Panc1 (cell line): Measurements from ENCODE around the gene HNF4A. TPM values are rescaled to one million over a fixed set of nuclear protein-coding genes. Genes with fewer than 3 reads are reported as not detected.

Source experiments
- ATAC-seq: fragments of 200-7000 bp; cut with Tn5 transposase; 2 replicates; pipeline ENCODE4 v1.9.1; 2020; ENCODE audit warnings: mild to moderate bottlenecking, moderate library complexity
- BruUV-seq: library from RNA; stranded (reverse); fragments of 400-500 nt; replicated peaks from 2 replicates; lab custom pipeline; 2021; lab: Mats Ljungman, UMichigan
- CTCF ChIA-PET: fragments of 300-600 bp; sonication (Branson Sonifier 250); formaldehyde crosslinking; loops from one replicate; lab custom pipeline; 2022; ENCODE audit warnings: antibody characterized with exemption; lab: Charles Lee
- POLR2A ChIA-PET: fragments of 300-600 bp; sonication (Branson Sonifier 250); formaldehyde crosslinking; loops from one replicate; lab custom pipeline; 2022; ENCODE audit warnings: antibody characterized with exemption; lab: Charles Lee
- DNase-seq: peaks from one replicate; pipeline ENCODE4 v3.0.0-alpha.2; 2010; ENCODE audit warnings: low read depth, low spot score
- H3K27ac ChIP-seq: 2 replicates; pipeline ENCODE4 v1.5.1; 2011; ENCODE audit warnings: mild to moderate bottlenecking, low read length, inconsistent platforms
- H3K27me3 ChIP-seq: fragments of 200-500 bp; sonication (Bioruptor generic); 2 replicates; pipeline ENCODE4 v1.6.0; 2014; ENCODE audit warnings: low read length, inconsistent platforms; ENCODE audit not compliant: control insufficient read depth, insufficient read depth
- H3K36me3 ChIP-seq: fragments of 200-500 bp; sonication (Bioruptor generic); 2 replicates; pipeline ENCODE4 v1.5.1; 2014; ENCODE audit warnings: inconsistent platforms, mild to moderate bottlenecking, low read length, moderate library complexity; ENCODE audit not compliant: control insufficient read depth, insufficient read depth
- H3K4me1 ChIP-seq: 2 replicates; pipeline ENCODE4 v1.5.1; 2011; ENCODE audit warnings: inconsistent platforms, mild to moderate bottlenecking, low read length, moderate library complexity; ENCODE audit not compliant: control insufficient read depth, insufficient read depth
- H3K4me3 ChIP-seq, 2 experiments: 2 replicates each; pipeline ENCODE4 v1.5.1; 2011 to 2012; ENCODE audit warnings: low read depth in 2 of 2, low read length in 2 of 2, mild to moderate bottlenecking in 2 of 2, inconsistent platforms in 1 of 2, moderate library complexity in 1 of 2
- H3K9me3 ChIP-seq: fragments of 200-500 bp; sonication (Bioruptor generic); 2 replicates; pipeline ENCODE4 v1.5.1; 2014; ENCODE audit warnings: low read depth, mild to moderate bottlenecking, inconsistent platforms, low read length, moderate library complexity; ENCODE audit not compliant: control insufficient read depth, insufficient read depth
- POLR2AphosphoS5 ChIP-seq: IDR thresholded peaks from 2 replicates; pipeline ENCODE4 v1.6.1; 2012; ENCODE audit warnings: mild to moderate bottlenecking, low read depth, low read length, moderate library complexity
- SIN3A ChIP-seq: IDR thresholded peaks from 2 replicates; pipeline ENCODE4 v1.6.1; 2012; ENCODE audit warnings: low read depth, mild to moderate bottlenecking, low read length, moderate library complexity, borderline replicate concordance; ENCODE audit not compliant: insufficient read depth
- TCF7L2 ChIP-seq: IDR thresholded peaks from 2 replicates; pipeline ENCODE4 v1.6.1; 2011; ENCODE audit warnings: mild to moderate bottlenecking, low read depth, low read length, inconsistent platforms
- in situ Hi-C: cut with HindIII; loops from 2 replicates; pipeline ENCODE4 v1.10.0; 2016; ENCODE audit warnings: low sequenced_read_pairs, low pct_unique_long_range_greater_than_20kb
- intact Hi-C: fragments of 100-400 bp; cut with micrococcal nuclease; formaldehyde crosslinking; loops from one replicate; pipeline ENCODE4 v1.10.0; 2022; ENCODE audit not compliant: unreplicated experiment
- total RNA-seq: library from RNA; stranded (reverse); gene quantifications from one replicate; pipeline ENCODE4 v1.2.1, GENCODE V29; 2021; ENCODE audit not compliant: unreplicated experiment
- TF ChIP-seq, protein P1 (sequence below): fragments of 450-650 bp; IDR thresholded peaks from 2 replicates; pipeline ENCODE4 v1.5.1; 2017; ENCODE audit warnings: mild to moderate bottlenecking
- TF ChIP-seq, protein P2 (sequence below), 2 experiments: IDR thresholded peaks; 2 replicates each; pipeline ENCODE4 v1.6.1; 2011 to 2012; ENCODE audit warnings: low read depth in 2 of 2, control low read depth in 1 of 2, low read length in 1 of 2, mild to moderate bottlenecking in 1 of 2, moderate library complexity in 1 of 2; ENCODE audit not compliant: insufficient read depth in 1 of 2

HNF4A gene
- total RNA-seq, 1 experiment from 2014 or later = 0.28 TPM

DNA sequence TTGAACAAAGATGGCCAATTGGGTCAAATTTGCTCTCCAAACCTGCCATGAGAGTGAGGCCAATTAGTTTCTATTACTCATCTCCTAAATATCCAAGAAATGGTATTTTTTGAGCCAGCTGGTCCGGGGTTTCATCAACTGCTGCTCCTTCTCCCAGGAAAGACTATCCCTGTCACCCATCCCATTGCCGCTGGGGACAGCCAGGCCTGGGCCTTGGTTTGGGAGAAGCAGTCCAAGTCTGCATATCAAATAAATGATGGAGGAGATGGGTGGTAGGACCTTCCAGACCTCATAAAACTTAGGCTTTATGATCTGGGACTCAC, 73.5 kb downstream of the HNF4A start:
- intact Hi-C loops = no loop called here
- no peaks in the 10 kb centered on the region for H3K36me3 ChIP-seq
- ATAC-seq (no peak), DNase-seq (no peak)
- no peaks in the 10 kb centered on the region for H3K9me3 ChIP-seq
- H3K4me3 ChIP-seq = no peak overlapping the region
- CTCF ChIA-PET = no interaction called here
- H3K4me1 ChIP-seq = no peaks in the 10 kb centered on the region
- TF ChIP-seq TCF7L2 (no peak), SIN3A (no peak), POLR2AphosphoS5 (no peak)
- TF ChIP-seq, protein P1, sequence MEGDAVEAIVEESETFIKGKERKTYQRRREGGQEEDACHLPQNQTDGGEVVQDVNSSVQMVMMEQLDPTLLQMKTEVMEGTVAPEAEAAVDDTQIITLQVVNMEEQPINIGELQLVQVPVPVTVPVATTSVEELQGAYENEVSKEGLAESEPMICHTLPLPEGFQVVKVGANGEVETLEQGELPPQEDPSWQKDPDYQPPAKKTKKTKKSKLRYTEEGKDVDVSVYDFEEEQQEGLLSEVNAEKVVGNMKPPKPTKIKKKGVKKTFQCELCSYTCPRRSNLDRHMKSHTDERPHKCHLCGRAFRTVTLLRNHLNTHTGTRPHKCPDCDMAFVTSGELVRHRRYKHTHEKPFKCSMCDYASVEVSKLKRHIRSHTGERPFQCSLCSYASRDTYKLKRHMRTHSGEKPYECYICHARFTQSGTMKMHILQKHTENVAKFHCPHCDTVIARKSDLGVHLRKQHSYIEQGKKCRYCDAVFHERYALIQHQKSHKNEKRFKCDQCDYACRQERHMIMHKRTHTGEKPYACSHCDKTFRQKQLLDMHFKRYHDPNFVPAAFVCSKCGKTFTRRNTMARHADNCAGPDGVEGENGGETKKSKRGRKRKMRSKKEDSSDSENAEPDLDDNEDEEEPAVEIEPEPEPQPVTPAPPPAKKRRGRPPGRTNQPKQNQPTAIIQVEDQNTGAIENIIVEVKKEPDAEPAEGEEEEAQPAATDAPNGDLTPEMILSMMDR = no peak
- TF ChIP-seq, protein P2, sequence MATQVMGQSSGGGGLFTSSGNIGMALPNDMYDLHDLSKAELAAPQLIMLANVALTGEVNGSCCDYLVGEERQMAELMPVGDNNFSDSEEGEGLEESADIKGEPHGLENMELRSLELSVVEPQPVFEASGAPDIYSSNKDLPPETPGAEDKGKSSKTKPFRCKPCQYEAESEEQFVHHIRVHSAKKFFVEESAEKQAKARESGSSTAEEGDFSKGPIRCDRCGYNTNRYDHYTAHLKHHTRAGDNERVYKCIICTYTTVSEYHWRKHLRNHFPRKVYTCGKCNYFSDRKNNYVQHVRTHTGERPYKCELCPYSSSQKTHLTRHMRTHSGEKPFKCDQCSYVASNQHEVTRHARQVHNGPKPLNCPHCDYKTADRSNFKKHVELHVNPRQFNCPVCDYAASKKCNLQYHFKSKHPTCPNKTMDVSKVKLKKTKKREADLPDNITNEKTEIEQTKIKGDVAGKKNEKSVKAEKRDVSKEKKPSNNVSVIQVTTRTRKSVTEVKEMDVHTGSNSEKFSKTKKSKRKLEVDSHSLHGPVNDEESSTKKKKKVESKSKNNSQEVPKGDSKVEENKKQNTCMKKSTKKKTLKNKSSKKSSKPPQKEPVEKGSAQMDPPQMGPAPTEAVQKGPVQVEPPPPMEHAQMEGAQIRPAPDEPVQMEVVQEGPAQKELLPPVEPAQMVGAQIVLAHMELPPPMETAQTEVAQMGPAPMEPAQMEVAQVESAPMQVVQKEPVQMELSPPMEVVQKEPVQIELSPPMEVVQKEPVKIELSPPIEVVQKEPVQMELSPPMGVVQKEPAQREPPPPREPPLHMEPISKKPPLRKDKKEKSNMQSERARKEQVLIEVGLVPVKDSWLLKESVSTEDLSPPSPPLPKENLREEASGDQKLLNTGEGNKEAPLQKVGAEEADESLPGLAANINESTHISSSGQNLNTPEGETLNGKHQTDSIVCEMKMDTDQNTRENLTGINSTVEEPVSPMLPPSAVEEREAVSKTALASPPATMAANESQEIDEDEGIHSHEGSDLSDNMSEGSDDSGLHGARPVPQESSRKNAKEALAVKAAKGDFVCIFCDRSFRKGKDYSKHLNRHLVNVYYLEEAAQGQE (IDR thresholded peaks at IDR 0.05; ENCODE audit: insufficient read depth in 1 of 2, low read depth in 2 of 2, low read length in 1 of 2) = no peak
- POLR2A ChIA-PET = no interaction called here
- H3K27me3 ChIP-seq = no peaks in the 10 kb centered on the region; the same call in none of the 2 replicates
- no peak overlapping the region for H3K27ac ChIP-seq
- in situ Hi-C loops = no loop called here
- no TSS peak for BruUV-seq

DNA sequence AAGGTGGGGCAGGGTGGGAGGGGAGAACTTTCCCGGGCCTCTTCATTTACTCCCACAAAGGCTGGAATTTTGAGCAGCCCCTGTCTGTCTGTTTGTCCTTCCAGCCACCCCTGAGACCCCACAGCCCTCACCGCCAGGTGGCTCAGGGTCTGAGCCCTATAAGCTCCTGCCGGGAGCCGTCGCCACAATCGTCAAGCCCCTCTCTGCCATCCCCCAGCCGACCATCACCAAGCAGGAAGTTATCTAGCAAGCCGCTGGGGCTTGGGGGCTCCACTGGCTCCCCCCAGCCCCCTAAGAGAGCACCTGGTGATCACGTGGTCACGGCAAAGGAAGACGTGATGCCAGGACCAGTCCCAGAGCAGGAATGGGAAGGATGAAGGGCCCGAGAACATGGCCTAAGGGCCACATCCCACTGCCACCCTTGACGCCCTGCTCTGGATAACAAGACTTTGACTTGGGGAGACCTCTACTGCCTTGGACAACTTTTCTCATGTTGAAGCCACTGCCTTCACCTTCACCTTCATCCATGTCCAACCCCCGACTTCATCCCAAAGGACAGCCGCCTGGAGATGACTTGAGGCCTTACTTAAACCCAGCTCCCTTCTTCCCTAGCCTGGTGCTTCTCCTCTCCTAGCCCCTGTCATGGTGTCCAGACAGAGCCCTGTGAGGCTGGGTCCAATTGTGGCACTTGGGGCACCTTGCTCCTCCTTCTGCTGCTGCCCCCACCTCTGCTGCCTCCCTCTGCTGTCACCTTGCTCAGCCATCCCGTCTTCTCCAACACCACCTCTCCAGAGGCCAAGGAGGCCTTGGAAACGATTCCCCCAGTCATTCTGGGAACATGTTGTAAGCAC, 74.1 kb downstream of the HNF4A start:
- BruUV-seq = no TSS peak
- POLR2A ChIA-PET = no interaction called here

More for the DNA sequence above, 74.1 kb downstream of the HNF4A start:
- Histone ChIP-seq H3K4me1 (no peaks in the 10 kb centered on the region), H3K27ac (no peak overlapping the region), H3K36me3 (no peaks in the 10 kb centered on the region), H3K4me3 (no peak overlapping the region), H3K27me3 (no peaks in the 10 kb centered on the region; the same call in none of the 2 replicates), H3K9me3 (no peaks in the 10 kb centered on the region)
- intact Hi-C loops = no loop called here
- TF ChIP-seq SIN3A = no peak
- TF ChIP-seq, protein P1 = no peak
- no peak for TF ChIP-seq TCF7L2
- TF ChIP-seq, protein P2 (IDR thresholded peaks at IDR 0.05; ENCODE audit: insufficient read depth in 1 of 2, low read depth in 2 of 2, low read length in 1 of 2) = no peak
- no peak for TF ChIP-seq POLR2AphosphoS5
- no peak for DNase-seq
- in situ Hi-C loops = no loop called here
- CTCF ChIA-PET = no interaction called here
- no peak for ATAC-seq
